ENCODE measurements around the gene CHD2.

Gene CHD2

DNA sequence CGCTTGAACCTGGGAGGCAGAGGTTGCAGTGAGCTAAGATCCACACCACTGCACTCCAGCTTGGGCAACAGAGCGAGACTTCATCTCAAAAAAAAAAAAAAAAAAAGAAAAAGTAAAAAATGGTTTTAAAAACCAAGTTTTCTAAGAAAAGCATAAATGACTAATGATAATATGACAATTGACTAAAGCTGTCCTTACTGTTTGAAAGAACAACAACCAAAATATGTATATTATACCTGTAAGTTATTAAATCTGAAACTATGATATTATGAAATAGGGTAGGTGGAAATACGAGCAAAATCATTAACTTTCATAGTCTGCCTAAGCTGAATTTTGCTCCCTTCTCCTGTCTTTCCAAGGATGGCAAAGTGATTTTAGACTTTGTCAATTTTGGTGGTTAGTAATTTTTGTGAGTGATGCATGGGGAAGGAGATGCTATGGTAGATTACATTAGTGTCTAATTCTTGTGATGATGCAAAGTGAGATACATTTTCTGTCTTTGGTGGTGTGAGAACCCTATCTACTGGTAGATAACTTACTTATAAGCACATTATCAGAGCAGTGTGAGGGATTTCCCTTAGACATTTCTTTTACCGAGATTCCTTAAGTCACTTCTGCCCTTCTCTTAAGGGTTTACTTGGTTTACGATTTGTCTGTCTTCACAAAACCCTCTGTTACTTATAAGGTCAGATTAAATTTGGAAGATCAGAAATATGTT lies 10.6 kb upstream of the CHD2 start:
- ChIA-PET POLR2A (ENCODE audit: low non-redundant PET) (interaction anchor here (0.8 kb wide), 1 partner anchor 90 kb away, joined by 3 read pairs; no protein-coding TSS in a partner anchor), CTCF (no interaction called here)
- no peak for DNase-seq (ENCODE audit: low spot score)
- H3K27ac ChIP-seq, result peak overlapping the region; percentile 42; the same call in 1 of the 2 replicates
- TF ChIP-seq, protein P1, sequence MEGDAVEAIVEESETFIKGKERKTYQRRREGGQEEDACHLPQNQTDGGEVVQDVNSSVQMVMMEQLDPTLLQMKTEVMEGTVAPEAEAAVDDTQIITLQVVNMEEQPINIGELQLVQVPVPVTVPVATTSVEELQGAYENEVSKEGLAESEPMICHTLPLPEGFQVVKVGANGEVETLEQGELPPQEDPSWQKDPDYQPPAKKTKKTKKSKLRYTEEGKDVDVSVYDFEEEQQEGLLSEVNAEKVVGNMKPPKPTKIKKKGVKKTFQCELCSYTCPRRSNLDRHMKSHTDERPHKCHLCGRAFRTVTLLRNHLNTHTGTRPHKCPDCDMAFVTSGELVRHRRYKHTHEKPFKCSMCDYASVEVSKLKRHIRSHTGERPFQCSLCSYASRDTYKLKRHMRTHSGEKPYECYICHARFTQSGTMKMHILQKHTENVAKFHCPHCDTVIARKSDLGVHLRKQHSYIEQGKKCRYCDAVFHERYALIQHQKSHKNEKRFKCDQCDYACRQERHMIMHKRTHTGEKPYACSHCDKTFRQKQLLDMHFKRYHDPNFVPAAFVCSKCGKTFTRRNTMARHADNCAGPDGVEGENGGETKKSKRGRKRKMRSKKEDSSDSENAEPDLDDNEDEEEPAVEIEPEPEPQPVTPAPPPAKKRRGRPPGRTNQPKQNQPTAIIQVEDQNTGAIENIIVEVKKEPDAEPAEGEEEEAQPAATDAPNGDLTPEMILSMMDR (conservative IDR thresholded peaks at IDR 0.05; ENCODE audit: low read depth), result no peak

DNA sequence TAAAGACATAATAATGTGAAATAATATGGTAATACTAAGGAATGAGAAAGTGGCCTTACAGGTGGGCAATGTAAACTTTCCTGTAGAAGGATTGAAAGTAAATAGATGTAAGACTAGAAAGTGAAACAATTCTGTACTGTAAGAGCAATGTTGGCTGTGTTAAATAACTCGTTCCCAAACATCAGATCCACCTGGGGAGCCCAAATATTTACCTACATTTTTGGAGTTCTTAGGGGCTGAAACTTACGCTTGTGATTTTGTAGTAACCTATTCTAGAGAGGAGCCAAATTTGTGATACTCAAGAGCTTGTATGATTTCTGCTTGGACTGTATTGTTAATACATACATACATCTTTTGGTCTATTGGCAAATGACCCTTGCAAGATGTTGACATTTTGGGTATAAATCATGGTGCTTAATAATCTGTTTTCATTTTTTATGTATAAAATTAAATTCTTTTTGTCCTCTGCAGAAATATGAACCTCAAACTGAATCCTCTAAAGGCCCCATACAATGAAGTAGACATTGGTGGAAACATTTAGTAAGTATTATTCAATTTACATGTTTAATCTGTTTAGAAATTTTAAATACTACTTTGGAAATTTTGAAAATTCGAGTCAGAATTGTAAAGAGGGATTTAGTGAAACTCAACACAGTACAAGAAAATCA lies 8.5 kb upstream of the CHD2 start:
- H3K27ac ChIP-seq, result peak overlapping the region; percentile 30; the same call in 1 of the 2 replicates
- CTCF ChIA-PET, result no interaction called here
- TF ChIP-seq, protein P1 (conservative IDR thresholded peaks at IDR 0.05; ENCODE audit: low read depth), result no peak
- DNase-seq (ENCODE audit: low spot score), result no peak
- POLR2A ChIA-PET (ENCODE audit: low non-redundant PET), result interaction anchor here (1.7 kb wide), 1 partner anchor 9 kb away, joined by 5 read pairs; no protein-coding TSS in a partner anchor

GRCh38 chr15:92892201-92892555 lies 7.9 kb upstream of the CHD2 start:
- POLR2A ChIA-PET (ENCODE audit: low non-redundant PET), result interaction anchor here (1.7 kb wide), 1 partner anchor 9 kb away, joined by 5 read pairs; no protein-coding TSS in a partner anchor
- CTCF ChIA-PET, result no interaction called here
- no peak for DNase-seq (ENCODE audit: low spot score)
- TF ChIP-seq, protein P1 (conservative IDR thresholded peaks at IDR 0.05; ENCODE audit: low read depth), result no peak
- H3K27ac ChIP-seq, result no peak overlapping the region

DNA sequence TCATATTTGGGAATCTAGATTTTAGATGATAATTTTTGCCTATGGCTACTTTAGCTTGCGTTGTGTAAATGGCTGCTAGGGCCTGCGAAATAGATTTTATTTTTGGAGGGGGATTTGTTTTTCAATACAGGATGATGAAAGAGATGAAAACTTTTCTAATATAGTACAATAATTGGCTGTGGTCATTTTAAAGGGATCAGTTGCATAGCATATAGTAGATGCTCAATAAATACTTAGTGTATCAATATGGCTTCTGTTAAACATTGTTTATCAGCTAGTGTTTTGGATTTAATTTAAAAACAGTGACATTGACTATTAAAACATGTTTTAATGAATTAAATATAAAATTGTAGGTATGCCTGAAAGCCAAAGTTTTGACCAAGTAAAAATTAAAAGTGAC lies 6.9 kb upstream of the CHD2 start:
- DNase-seq (ENCODE audit: low spot score), result no peak
- CTCF ChIA-PET, result interaction anchor here (0.6 to 0.7 kb wide), 2 partner anchors 84 to 1275 kb away, joined by 4 to 5 read pairs; no protein-coding TSS in a partner anchor
- POLR2A ChIA-PET (ENCODE audit: low non-redundant PET), result interaction anchor here (1.7 kb wide), 1 partner anchor 10 kb away, joined by 5 read pairs; no protein-coding TSS in a partner anchor
- H3K27ac ChIP-seq, result 0 out of 2 replicates have a peak overlapping the region, but pooled peaks have one; percentile 33
- TF ChIP-seq, protein P1 (conservative IDR thresholded peaks at IDR 0.05; ENCODE audit: low read depth), result no peak

DNA sequence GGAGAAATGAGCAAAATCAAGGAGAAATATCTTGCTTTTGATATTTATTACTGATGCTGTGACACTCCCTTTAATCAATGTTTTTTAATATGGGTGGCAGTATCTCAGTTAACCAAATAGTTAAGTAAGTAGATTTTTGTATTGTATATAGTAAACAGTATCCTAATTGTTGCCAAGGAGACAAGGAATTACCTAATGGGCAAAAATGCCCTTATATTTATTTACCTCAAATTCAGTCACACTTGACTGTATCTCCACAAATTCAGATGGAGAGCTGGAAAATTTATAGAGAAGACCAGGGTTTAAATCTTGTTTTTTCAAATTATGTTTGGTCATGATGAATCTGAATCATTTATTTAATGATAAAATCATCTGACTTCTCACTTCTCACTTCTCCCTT lies 3.6 kb upstream of the CHD2 start:
- no peak for DNase-seq (ENCODE audit: low spot score)
- ChIA-PET POLR2A (ENCODE audit: low non-redundant PET) (no interaction called here), CTCF (interaction anchor here (1.3 kb wide), 1 partner anchor 21 kb away, joined by 5 read pairs; no protein-coding TSS in a partner anchor)
- TF ChIP-seq, protein P1 (conservative IDR thresholded peaks at IDR 0.05; ENCODE audit: low read depth), result no peak
- H3K27ac ChIP-seq, result no peak overlapping the region

GRCh38 chr15:92897620-92898019 lies 2.5 kb upstream of the CHD2 start:
- ChIA-PET CTCF (no interaction called here), POLR2A (ENCODE audit: low non-redundant PET) (no interaction called here)
- DNase-seq (ENCODE audit: low spot score), result no peak
- no peak overlapping the region for H3K27ac ChIP-seq
- TF ChIP-seq, protein P1 (conservative IDR thresholded peaks at IDR 0.05; ENCODE audit: low read depth), result no peak

All from RWPE1 (cell line).